Lower leg skin (tissue), 3 donors: ENCODE data around the gene P2RY11.

Experiments used
- POLR2A ChIP-seq, 2 donors: fragments of 450-650 bp; IDR thresholded peaks; one replicate each; pipeline ENCODE4 v1.6.1; 2016 to 2017; ENCODE audit warnings: antibody characterized with exemption in 2 of 2, mild to moderate bottlenecking in 1 of 2, moderate library complexity in 1 of 2
- TF ChIP-seq, protein P1 (sequence below), 3 donors: fragments of 450-650 bp; IDR thresholded peaks; one replicate each; pipeline ENCODE4 v1.5.1; 2016; ENCODE audit warnings: antibody characterized with exemption in 3 of 3, mild to moderate bottlenecking in 3 of 3, moderate library complexity in 2 of 3

DNA sequence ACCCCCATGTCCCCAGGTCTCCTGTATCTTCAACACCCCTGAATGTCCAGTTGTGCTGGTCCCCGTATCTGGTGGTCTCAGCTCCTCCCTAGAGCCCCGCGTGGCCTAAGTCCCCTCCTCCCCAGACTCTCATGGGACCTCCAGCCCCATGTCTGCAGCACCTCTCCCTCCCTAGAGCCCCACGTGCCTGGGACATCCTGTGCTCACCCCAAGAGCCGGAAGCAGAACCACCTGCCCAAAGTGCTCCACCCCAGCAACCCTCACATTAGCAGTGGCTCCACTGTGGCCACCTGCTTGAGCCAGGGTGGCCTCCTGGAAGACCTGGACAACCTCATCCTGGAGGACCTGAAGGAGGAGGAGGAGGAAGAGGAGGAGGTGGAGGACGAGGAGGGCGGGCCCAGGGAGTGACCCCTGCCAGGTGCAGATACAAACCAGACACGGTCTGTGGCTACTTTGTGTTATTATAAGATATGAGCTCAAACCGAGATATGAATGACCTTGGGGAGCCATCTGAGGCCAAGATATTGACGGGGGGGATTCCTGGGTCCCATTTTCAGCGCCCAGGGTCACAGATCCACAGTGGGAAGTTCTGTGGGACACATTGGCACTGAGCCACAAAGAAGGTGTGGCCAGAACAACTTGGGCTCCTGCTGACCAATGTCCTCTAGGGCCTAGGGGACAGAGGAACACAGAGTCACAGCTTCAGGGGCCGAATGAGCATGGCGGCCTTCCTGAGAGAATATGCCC is 19.4 kb upstream of the P2RY11 start:
- TF ChIP-seq, protein P1, sequence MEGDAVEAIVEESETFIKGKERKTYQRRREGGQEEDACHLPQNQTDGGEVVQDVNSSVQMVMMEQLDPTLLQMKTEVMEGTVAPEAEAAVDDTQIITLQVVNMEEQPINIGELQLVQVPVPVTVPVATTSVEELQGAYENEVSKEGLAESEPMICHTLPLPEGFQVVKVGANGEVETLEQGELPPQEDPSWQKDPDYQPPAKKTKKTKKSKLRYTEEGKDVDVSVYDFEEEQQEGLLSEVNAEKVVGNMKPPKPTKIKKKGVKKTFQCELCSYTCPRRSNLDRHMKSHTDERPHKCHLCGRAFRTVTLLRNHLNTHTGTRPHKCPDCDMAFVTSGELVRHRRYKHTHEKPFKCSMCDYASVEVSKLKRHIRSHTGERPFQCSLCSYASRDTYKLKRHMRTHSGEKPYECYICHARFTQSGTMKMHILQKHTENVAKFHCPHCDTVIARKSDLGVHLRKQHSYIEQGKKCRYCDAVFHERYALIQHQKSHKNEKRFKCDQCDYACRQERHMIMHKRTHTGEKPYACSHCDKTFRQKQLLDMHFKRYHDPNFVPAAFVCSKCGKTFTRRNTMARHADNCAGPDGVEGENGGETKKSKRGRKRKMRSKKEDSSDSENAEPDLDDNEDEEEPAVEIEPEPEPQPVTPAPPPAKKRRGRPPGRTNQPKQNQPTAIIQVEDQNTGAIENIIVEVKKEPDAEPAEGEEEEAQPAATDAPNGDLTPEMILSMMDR (IDR thresholded peaks at IDR 0.05) = no peak
- TF ChIP-seq POLR2A (IDR thresholded peaks at IDR 0.05) = no peak
